Activated CD4-positive, alpha-beta T cell treated with anti-CD3 and anti-CD28 coated beads for 48 hours (primary cell): ENCODE data around the gene STX4.
"Not testable (repeated sequence)": the region's sequence is repeated elsewhere in the genome, so short reads cannot be mapped to it uniquely, and the experiment has no call there.

Experiments
- DNase-seq: peaks from one replicate; pipeline ENCODE4 v3.0.0-alpha.2; 2020

The STX4 gene

DNA sequence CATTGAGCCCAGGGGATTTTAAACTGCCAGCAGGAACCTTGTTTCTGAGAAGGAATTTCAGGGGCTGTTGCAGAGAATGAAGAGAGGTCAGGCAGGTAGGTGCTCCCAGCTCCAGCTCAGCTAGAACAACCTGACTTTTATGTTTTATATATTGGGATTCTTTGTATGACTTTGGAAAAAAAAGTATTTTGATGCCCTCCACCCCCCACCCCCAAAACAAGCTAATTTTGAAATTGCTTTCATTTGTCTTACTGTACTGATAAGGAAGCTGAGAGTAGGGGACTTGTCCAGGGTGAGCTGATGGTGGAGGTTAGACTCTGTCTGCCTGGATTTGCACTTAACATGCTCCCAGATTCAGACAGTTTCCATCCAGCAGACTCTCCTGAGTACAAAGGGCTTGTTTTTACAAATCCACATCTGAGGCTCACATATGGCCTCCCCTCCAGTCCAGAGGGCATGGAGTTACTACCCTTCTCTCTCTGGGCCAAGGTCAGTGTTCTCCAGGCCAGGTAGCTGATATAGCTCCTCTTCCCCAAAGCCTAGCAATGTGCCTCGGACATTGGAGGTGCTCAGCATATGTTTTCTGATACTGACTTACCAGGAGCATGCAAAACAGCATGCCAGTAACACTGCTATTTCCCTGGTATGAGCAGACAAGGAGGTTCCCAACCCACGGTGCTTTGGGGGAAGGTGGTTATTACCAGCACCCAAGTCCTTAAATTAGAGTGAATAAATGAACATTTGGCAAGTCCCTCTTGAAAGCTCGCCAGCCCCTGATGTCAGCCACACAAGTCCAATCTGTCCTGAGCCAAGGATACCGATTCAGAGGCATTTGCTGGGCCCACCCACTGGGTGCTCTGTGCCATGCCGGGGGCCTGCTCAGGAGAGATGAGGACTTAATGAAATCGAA, 34.3 kb upstream of the STX4 start:
- no peak for DNase-seq

DNA sequence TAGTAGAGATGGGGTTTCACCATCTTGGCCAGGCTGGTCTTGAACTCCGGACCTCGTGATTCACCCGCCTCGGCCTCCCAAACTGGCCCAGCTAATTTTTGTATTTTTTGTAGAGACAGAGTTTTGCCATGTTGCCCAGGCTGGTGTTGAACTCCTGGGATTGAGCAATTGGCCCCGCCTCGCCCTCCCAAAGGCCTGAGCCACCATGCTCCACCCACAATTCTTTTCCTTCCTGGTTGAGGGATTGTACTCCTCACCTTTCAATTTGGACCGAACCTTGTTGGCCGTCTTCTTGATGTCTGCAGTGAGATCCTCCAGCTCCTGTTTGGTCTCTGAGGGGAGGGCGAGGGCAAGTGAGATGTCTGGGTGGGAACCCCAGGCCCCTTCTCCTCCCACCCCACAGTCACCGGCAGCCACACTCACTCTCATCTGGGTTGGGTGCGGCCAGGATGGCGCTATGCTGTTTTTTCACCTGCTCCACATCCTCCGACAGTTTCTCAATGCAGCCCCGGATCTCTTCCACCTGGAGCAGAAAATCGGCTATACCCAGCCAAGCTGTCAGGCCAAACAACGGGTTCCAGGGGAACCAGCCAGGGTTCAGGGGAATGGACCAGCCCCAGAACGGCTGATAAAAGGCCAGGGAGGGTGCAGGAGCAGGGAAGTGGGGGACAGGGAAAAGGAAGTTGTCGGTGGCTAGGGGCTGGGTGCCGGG, 32.5 kb upstream of the STX4 start:
- DNase-seq, result no peak

DNA sequence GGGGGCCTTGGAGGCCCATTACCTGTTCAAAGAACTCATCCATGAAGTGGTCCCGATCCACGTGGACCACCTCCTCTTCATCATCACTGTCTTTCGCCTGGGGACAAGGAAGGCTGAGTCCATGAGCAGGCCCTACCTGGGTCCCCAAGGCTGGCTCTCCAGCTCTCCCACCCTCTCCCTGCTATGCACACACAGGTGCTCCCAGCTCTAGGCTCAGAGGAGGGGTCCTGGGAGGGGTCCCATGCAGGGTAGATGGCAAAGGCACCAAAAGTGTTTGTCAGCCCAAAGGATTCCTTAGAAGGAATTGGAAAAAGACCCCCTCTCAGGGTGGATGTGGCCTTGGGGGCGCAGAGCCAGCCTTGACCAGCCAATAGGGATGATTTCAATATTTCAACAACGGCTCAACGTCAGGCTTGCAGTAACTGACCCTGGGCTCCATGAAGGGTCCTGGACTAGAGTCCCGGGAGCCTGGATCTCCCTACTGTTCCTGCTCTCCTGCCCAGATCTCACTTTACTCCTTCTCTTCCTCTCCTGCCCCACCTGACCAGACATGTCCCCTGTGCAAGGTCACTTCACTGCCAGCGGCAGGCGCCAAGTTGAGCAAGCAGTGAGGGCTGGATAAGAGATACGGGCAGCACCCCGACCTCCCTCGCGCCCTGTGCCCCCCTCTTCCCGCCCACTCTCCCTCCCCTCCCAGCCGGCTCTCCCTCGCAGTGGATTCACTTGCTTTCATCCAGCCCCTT, 31.7 kb upstream of the STX4 start:
- no peak for DNase-seq

DNA sequence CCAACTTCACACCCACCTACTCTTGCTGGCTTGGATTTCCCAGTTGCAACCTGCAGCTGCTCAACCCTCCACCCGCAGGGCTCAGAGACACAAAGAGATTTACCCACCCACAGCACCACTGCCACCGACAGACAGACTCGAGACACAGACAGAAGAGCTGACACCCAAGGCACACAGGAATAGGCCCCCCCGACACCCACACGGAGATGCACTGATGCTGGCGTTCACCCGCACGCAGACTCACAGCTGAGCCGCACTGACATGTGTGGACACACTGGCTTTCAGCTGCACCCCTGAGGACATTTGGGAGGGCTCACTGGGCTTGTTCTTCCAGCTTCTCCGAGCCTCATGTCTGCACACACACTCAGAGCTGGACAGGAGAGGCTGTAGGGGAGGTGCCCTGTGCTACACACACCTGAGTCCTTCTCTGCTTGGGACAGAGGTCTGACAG, 31.1 kb upstream of the STX4 start:
- DNase-seq, result no peak

DNA sequence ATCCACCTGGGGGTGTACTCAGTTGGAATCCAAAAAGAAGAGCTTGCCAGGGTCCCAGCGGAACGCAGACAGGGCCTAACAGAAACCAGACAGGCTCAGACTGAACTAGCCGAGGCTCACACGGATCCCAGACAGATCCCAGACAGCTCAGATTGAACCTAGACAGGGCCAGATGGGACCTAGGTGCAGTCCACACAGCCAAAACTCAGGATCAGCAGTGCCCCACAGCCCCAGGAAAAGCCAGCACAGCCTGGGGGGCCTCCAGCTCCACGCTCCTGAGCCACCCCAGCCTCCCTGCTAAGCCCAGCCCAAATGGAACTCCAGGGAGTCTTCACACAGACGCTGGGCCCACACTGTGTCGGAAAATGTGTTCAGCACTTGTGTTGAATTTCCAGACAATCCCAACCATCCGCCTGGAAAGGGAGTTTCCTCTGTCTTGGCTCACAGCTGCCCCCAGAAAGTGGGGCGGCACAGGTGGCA, 30.5 kb upstream of the STX4 start:
- no peak for DNase-seq

DNA sequence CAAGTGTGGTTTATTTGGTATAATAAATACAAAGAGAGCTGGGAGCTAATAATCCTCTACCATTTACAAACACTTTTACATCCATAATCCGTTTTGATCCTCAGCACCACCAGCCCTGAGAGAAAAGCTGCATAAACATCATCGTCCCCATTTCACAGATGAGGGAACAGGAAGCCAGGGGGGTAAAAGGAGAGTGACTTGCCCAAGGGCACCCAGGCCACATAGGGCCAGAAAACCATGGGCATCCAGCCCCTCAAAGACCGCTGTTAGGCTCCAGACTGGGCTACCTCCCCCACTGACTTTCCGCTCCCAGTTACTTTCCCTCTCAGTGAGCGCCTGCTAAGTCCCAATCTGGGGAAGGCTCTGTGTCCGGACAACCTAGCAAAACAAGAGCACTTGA, 29.6 kb upstream of the STX4 start:
- DNase-seq, result no peak

DNA sequence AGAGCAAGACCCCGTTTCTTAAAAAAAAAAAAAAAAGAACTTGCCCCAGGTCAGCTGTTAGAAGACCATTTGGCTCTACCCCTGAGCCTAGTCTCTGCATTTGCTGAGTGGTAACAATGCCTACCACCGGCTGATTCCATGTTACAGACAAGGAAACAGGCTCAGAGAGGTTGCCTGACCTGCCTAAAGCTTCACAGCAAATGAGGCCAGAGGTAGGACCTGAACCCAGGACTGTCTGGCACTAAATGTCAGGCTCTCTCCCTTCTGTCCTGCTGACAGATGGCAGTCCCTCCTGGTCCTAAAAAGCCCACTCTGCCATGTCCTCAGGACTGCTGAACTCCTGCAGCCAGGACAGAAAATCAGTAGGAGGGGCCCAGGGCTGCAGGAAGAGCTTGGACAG, 28.7 kb upstream of the STX4 start:
- DNase-seq, result no peak

DNA sequence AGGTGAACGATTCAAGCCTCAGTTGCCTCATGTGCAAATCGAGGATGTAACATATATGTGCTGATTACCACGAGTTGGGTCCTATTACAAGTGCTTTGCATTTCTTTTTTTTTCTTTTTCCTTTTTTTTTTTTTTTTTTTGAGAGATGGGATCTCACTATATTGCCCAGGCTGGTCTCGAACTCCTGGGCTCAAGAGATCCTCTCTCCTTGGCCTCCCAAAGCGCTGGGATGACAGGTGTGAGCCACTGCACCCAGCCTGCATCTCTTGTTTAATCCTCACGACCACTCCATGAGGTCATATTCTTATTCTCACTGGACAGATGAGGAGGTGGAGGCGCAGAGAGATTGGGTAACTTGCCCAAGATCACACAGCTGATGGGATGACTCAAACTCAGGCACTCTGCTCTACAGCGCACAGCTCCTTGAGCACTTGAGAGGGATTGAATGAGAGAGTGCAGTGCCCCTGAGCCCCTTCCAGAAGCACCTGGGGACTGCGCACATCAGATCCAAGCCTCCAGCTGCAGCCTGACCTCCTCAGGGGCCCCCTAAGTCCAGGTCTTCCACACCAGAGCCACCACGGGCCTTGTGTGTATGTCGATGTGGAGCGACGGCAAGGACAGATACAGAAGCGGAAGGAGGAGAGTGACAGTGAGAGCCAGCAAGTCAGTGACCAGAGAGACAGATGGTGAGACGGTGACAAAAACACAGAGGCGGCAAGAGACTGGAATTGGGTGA, 27.8 kb upstream of the STX4 start:
- no peak for DNase-seq

DNA sequence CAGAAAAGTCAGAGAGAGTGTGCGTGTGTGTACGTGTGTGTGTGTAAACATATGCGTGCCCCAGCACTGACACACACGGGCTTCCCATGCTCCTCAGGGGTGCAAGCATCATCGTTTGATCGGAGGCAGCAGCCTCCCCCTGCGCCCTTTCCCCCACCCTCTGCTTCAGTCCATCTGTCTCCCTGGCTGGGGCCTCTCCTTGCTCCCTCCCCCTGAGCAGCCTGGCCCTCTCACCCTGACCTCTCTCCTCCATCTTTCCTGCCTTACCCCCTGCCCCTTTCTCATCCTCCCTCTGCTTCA, 27.3 kb upstream of the STX4 start:
- DNase-seq, result no peak

DNA sequence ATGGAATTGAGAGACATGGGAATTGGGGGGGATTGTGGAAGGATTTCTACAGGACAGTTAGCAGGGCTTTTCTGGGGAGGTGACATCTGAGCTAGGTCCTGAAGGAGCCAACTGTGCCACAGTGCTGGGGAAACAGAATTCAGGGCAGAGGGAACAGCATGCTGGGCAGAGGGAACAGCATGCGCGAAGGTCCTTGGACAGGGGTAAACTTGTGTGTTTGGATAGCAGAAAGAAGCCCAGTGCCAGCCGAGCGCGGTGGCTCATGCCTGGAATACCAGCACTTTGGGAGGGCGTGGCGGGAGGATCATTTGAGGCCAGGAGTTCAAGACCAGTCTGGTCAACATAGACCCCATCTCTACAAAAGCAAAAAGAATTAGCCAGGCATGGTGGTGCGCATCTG, 26.8 kb upstream of the STX4 start:
- no peak for DNase-seq

DNA sequence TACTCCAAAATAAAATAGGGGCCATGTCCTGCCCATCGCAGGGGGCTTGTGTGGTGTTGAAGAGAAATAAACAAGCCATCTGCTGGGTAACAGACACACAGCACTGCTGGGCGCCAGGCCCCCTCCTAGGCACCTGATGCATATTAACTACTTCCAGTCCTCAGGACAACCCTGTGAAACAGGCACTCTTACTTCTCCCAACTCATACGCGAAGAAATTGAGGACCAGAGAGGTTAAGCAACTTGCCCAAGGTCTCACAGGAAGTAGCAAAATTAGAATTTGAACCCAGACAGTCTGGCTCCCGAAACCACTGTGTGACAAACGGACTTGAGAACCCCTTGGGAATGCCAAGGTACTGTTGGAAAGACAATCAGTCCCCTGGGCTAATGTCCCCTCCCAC, 25.7 kb upstream of the STX4 start:
- DNase-seq, result no peak

DNA sequence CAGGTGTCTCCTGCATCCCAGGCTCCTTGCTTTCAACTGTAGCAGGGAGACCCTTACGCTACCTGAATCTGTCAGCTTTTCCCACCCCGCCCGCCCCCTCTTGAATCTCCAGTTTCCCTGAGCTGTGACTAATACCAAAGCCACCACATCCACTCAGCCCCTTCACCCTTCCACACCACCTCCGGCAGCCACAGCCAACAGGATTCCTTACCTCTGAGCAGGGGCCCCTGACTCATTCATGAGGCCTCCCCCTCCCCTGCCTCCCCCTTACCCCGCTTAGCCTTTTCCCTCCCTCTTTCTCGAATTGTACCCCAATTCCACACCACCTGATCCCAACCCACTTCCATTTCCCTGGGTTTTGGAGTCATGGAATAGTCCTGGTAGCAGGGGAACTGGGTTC, 25.2 kb upstream of the STX4 start:
- no peak for DNase-seq

DNA sequence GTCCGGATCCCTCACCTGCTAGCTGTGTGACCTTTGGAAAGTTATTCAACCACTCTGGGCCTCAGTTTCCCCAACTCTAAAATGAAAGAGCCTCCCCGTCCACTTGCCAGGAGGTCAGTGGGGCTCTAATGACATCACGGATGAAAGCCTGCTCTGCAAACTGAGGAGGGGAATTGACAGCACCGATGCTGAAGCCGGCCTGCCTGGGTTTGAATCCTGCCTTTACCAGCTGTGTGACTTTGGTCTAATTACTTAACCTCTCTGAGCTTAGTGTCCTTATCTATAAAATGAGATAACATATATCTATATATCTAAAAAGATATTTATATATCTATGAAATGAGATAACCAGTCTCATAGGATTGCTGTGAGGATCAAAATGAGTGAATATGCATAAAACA, 24.8 kb upstream of the STX4 start:
- DNase-seq, result no peak

DNA sequence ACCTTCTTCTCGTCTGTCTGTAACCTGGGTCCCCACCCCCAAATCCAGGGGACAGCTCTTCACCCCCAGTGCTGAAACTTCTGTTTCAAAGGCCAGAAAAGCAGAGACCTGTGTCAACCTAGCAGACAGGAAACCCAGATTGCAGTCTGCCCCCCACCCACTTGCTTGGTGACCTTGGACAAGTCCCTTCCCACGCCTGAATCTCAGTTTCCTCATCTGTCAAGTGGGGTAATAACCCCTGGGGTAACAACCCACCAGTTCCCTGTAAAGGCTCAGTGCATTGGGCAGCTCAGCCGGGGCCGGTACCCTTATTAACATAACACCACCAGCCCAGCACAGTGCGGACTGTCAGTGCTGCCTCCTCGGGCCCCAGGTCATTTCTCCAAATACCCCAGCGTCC, 24.2 kb upstream of the STX4 start:
- no peak for DNase-seq

DNA sequence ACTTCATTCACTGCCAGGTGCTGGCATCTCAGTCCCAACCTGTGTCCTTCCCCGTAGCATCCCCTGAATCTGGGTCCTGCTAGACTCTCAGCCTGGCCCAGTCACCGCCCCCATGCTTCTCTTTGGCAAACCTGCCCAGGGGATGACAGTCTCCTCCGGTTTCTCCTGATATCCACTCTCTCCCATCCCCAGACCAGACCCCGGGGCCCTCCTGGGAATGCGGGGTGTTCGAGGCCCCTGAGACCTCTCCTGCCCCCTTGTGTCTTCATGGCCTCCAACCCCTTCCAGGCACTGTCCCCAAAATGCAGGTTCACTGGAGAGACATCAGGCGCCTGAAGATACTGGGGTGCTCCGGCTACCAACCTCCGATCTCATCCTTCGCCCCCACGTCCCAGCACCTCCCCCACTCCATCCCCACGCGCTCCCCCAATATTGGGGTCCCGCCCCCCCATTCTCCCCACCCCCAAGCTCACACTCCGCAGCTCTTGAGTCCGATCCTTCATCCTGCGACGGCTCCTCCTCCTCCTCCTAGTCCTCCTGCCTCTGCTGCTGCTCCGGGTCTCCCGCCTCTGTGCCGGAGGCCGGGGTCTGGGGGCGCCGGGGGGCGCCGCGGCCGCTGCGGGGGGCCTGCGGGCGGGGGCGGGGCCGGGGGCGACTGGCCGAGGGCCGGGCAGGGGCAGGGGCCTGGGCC, 23.3 kb upstream of the STX4 start:
- DNase-seq, result no peak

DNA sequence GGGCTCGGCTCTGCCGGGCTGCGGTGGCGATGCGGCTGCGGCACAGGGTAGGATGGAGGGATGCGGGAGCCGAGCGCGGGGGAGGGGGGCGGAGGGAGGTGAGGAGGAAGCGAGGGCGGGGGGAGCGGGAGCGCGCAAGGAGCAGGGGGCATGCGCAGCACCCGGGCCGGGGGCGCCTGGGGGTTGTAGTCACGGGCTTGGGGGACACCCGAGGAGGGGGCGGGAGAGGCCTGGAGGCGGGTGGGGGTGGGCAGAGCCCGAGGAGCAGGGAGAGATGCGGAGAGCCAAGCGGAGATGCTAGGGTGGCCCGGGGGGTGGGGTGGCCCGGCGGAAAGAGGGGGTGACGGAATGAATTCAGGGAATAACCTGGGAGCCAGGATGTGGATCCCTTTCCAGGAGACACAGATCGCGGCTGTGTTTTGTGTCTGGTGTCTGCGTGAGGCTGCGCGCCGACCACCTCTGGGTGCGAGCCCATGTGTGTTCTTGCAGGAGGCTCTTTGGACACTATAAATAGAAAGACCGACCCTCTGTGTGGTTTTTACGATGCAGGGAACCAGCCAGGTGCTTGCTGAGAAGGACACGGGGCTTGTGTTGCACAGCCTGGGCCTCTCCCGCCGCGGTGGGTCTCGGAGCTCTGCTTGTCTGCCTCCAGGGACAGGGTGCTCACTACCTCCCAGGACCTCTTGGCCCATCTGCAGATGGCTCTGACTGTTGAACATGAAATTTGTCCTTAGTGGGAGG, 22.6 kb upstream of the STX4 start, which contains the start of gene STX1B:
Gene STX1B, minus strand, starts transcription at position 54 of the 741 bp plus-strand sequence. CDS start 242 bp downstream, outside the sequence.
- DNase-seq, result peak; percentile 47

DNA sequence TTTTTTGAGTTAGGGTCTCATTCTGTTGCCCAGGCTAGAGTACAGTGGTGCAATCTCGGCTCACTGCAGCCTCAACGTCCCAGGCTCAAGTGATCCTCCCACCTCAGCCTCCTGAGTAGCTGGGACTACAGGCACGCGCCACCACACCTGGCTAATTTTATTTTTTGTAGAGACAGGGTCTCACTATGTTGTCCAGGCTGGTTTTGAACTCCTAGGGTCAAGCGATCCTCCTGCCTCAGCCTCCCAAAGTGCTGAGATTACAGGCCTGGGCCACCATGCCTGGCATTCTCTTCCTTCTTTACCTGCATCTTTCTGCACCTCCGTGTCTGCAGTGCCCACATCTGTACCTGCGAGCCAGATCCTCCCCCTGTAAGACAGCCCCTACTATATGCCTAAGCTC, 21.5 kb upstream of the STX4 start:
- not testable (repeated sequence) for DNase-seq

DNA sequence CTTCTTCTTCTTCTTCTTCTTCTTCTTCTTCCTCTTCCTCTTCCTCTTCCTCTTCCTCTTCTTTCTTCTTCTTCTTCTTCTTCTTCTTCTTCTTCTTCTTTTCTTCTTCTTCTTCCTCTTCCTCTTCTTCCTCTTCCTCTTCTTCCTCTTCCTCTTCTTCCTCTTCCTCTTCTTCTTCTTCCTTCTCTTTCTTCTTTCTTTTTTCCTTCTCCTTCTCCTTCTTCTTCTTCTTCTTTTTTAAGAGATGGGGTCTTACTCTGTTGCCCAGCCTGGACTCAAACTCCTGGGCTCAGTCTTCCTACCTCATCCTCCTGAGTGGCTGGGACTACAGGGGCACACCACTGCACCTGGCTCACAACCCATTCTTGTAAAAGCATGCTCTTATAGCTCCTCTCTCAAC, 20.1 kb upstream of the STX4 start:
- not testable (repeated sequence) for DNase-seq

DNA sequence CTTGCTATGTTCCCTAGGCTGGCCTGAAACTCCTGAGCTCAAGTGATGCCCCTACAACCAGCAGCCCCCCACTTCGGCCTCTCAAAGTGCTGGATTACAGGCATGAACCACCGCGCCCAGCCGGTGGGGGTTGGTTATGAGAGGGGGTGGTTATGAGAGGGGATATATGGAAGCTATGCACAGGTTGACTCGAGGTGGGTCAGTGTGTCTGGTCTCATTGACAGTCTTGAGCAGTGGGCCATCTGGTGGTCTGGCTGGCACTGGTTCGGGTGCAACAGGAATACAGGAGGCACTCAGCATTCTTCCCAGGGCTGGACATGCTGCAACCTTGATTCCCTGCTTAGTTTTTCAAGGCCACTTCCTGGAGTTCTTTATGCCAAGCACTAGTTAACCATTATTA, 17.3 kb upstream of the STX4 start:
- no peak for DNase-seq

DNA sequence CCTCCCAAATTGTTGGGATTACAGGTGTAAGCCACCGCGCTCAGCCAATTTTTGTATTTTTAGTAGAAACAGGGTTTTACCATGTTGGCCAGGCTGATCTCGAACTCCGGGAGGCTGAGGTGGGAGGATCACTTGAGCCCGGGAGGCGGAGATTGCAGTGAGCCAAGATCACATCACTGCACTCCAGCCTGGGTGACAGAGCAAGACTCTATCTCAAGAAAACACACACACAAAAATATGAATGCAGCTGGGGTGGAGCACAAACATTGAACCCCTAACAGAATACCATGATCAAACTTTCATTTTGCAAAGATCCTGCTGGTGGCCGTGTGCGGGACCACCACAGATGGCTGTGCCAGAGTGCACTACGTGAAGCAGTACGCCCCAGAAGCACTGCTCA, 15.6 kb upstream of the STX4 start:
- DNase-seq, result not testable (repeated sequence)

DNA sequence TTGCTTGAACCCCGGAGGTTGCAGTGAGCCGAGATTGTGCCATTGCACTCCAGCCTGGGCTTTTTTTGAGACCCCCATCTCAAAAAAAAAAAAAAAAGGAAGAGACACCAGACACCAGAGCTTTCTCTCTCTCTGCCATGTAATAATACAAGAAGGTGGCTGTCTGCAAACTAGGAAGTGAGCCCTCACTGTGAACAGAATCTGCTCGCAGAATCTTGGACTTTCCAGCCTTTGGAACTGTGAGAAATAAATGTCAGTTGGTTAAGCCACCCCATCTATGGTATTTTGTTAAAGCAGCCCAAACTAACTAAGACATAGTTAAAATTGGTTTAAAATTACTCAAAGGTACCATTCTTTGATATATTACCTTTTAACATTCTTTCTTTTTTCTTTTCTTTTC, 12.8 kb upstream of the STX4 start:
- DNase-seq, result no peak
